Small intestine (tissue), 7 donors: ENCODE data around the gene SLC33A1. TPM values are rescaled to one million over a fixed set of nuclear protein-coding genes. Genes with fewer than 3 reads are reported as not detected.
"Not testable (repeated sequence)": the region's sequence is repeated elsewhere in the genome, so short reads cannot be mapped to it uniquely, and the experiment has no call there.

ENCODE experiments used
- DNase-seq, 2 donors: peaks; one replicate each; pipeline versions ENCODE4 v3.0.0 to v3.0.0-alpha.2; 2013
- FAIRE-seq: peaks from 2 replicates; lab custom pipeline; 2012; peaks lifted over from hg19 to GRCh38; lab: Jason Lieb, UNC
- H3K27ac ChIP-seq, 3 donors: one replicate each; pipeline ENCODE4 v1.5.1; 2013; ENCODE audit warnings: low read length in 2 of 3, mild to moderate bottlenecking in 2 of 3, control low read depth in 1 of 3, inconsistent platforms in 1 of 3, low read depth in 1 of 3, moderate library complexity in 1 of 3
- H3K27me3 ChIP-seq, 3 donors: one replicate each; pipeline ENCODE4 v1.6.1; 2013; ENCODE audit warnings: low read length in 3 of 3, inconsistent platforms in 1 of 3; ENCODE audit not compliant: control insufficient read depth in 3 of 3, insufficient read depth in 3 of 3
- H3K36me3 ChIP-seq, 3 donors: one replicate each; pipeline ENCODE4 v1.6.1; 2013; ENCODE audit warnings: low read length in 3 of 3, inconsistent platforms in 1 of 3, low read depth in 1 of 3, mild to moderate bottlenecking in 1 of 3, moderate library complexity in 1 of 3; ENCODE audit not compliant: control insufficient read depth in 3 of 3, insufficient read depth in 2 of 3
- H3K4me1 ChIP-seq, 3 donors: one replicate each; pipeline ENCODE4 v1.6.1; 2013; ENCODE audit warnings: low read length in 2 of 3, inconsistent platforms in 1 of 3, low read depth in 1 of 3, mild to moderate bottlenecking in 1 of 3, moderate library complexity in 1 of 3; ENCODE audit not compliant: control insufficient read depth in 3 of 3, insufficient read depth in 2 of 3
- H3K4me3 ChIP-seq, 3 donors: one replicate each; pipeline ENCODE4 v1.5.1; 2013; ENCODE audit warnings: low read length in 3 of 3, control low read depth in 1 of 3, inconsistent platforms in 1 of 3, low read depth in 1 of 3, mild to moderate bottlenecking in 1 of 3, moderate library complexity in 1 of 3
- H3K9me3 ChIP-seq, 2 donors: one replicate each; pipeline ENCODE4 v1.6.1; 2013; ENCODE audit warnings: low read depth in 1 of 2, low read length in 1 of 2; ENCODE audit not compliant: control insufficient read depth in 2 of 2, insufficient read depth in 1 of 2
- WGBS, 3 donors: extraction: QIAGEN DNeasy Blood & Tissue Kit; methylation state at CpG; one replicate each; pipeline ENCODE4 v1.1.7; 2013; 5-methylcytosine and 5-hydroxymethylcytosine counted together
- polyA plus RNA-seq, 4 donors: library from polyadenylated mRNA; stranded (reverse) in 3 of 4; unstranded in 1 of 4; fragments of 200-250 nt in 3 of 4; fragments of 120-200 nt in 1 of 4; gene quantifications; one replicate each; pipeline versions ENCODE4 v1.2.1 to v1.2.3, GENCODE V29; 2013
- donor health status: healthy with polysubstance abuse.
- donor health status: control.
- donor health status: control.
- donor health status: Bipolar disorder and iron deficiency.
- donor health status: healthy.

The SLC33A1 gene
- polyA plus RNA-seq, 4 donors: 2.9 to 34.3 (median 10.2) TPM

- 48 to 76% (median 53%) methylated on average over 8 of the region's 8 CpGs for WGBS, 3 donors
- peak; percentile 35 to 43 for DNase-seq
These were observed 32.1 kb upstream of the SLC33A1 start for GRCh38 chr3:155886348-155886747.

GRCh38 chr3:155885292-155885691, 31.1 kb upstream of the SLC33A1 start:
- Histone ChIP-seq H3K27ac (no peak overlapping the region), H3K36me3 (no peaks in the 10 kb centered on the region), H3K9me3 (no peaks in the 10 kb centered on the region), H3K27me3 (no peaks in the 10 kb centered on the region), H3K4me3 (no peak overlapping the region), H3K4me1 (peaks cover 0 to 3% (median 0%) of the 10 kb centered on the region in 3 donors)
- no peak for DNase-seq
- FAIRE-seq: no peak

More at GRCh38 chr3:155886348-155886747, 32.1 kb upstream of the SLC33A1 start:
- H3K36me3 ChIP-seq, H3K9me3 ChIP-seq, H3K4me1 ChIP-seq, H3K27ac ChIP-seq, H3K4me3 ChIP-seq, H3K27me3 ChIP-seq, FAIRE-seq: not testable (repeated sequence)

GRCh38 chr3:155884292-155884691, 30.1 kb upstream of the SLC33A1 start:
- 61 to 78% (median 70%) methylated on average over 5 to 7 of the region's 7 CpGs for WGBS, 3 donors
- Histone ChIP-seq H3K27ac (no peak overlapping the region), H3K36me3 (no peaks in the 10 kb centered on the region), H3K27me3 (no peaks in the 10 kb centered on the region), H3K4me3 (no peak overlapping the region), H3K4me1 (peaks cover 0 to 3% (median 0%) of the 10 kb centered on the region in 3 donors), H3K9me3 (no peaks in the 10 kb centered on the region)
- DNase-seq: no peak
- no peak for FAIRE-seq

GRCh38 chr3:155880286-155880685, 26.1 kb upstream of the SLC33A1 start:
- no peaks in the 10 kb centered on the region for H3K36me3 ChIP-seq
- DNase-seq (no peak), FAIRE-seq (no peak)
- no peak overlapping the region for H3K4me3 ChIP-seq
- H3K4me1 ChIP-seq: peaks cover 0 to 3% (median 0%) of the 10 kb centered on the region in 3 donors
- no peak overlapping the region for H3K27ac ChIP-seq
- H3K27me3 ChIP-seq: no peaks in the 10 kb centered on the region
- H3K9me3 ChIP-seq: no peaks in the 10 kb centered on the region

- Histone ChIP-seq H3K27me3 (no peaks in the 10 kb centered on the region), H3K9me3 (no peaks in the 10 kb centered on the region), H3K4me1 (peaks cover 0 to 7% (median 0%) of the 10 kb centered on the region in 3 donors), H3K27ac (no peak overlapping the region), H3K4me3 (no peak overlapping the region), H3K36me3 (peaks cover 0 to 2% (median 0%) of the 10 kb centered on the region in 3 donors)
- 83 to 94% (median 94%) methylated on average over 2 of the region's 2 CpGs for WGBS, 3 donors
- DNase-seq (no peak), FAIRE-seq (no peak)
These were observed 22.3 kb upstream of the SLC33A1 start for GRCh38 chr3:155876503-155876902.

- H3K36me3 ChIP-seq: peaks cover 0 to 2% (median 0%) of the 10 kb centered on the region in 3 donors
- no peak overlapping the region for H3K27ac ChIP-seq
- H3K4me1 ChIP-seq: peaks cover 0 to 7% (median 0%) of the 10 kb centered on the region in 3 donors
- WGBS, 3 donors: 54 to 67% (median 65%) methylated on average over 3 of the region's 3 CpGs
- FAIRE-seq (no peak), DNase-seq (no peak)
- H3K9me3 ChIP-seq: no peaks in the 10 kb centered on the region
- H3K27me3 ChIP-seq: no peaks in the 10 kb centered on the region
- H3K4me3 ChIP-seq: no peak overlapping the region
These were observed 21.8 kb upstream of the SLC33A1 start for GRCh38 chr3:155876037-155876436.

- WGBS, 3 donors: 75 to 80% (median 77%) methylated on average over 8 of the region's 8 CpGs
- Histone ChIP-seq H3K9me3 (no peaks in the 10 kb centered on the region), H3K36me3 (peaks cover 0 to 2% (median 0%) of the 10 kb centered on the region in 3 donors), H3K27me3 (no peaks in the 10 kb centered on the region), H3K27ac (no peak overlapping the region), H3K4me3 (no peak overlapping the region), H3K4me1 (peaks cover 0 to 7% (median 0%) of the 10 kb centered on the region in 3 donors)
- FAIRE-seq: no peak
- DNase-seq: no peak
These were observed 18.8 kb upstream of the SLC33A1 start for GRCh38 chr3:155872904-155873646.

GRCh38 chr3:155871746-155872158, 17.5 kb upstream of the SLC33A1 start:
- Histone ChIP-seq H3K27ac (peak overlapping the region; percentile 88 to 97 (median 95)), H3K27me3 (no peaks in the 10 kb centered on the region), H3K9me3 (no peaks in the 10 kb centered on the region), H3K4me3 (peak overlapping the region; percentile 73 to 100 (median 91)), H3K36me3 (peaks cover 0 to 2% (median 0%) of the 10 kb centered on the region in 3 donors), H3K4me1 (peaks cover 0 to 7% (median 0%) of the 10 kb centered on the region in 3 donors)
- WGBS, 3 donors: 1% methylated on average over 19 of the region's 19 CpGs
- no peak for DNase-seq
- FAIRE-seq: no peak
